HCT116 (cell line): ENCODE results near the gene ICAM2. TPM values are rescaled to one million over a fixed set of nuclear protein-coding genes. Genes with fewer than 3 reads are reported as not detected.

ENCODE experiments used
- ATAC-seq: fragments of 200-7000 bp; cut with Tn5 transposase; 2 replicates; pipeline ENCODE4 v1.9.1; 2020; ENCODE audit warnings: mild to moderate bottlenecking, moderate library complexity
- BruUV-seq: library from RNA; stranded (reverse); fragments of 400-500 nt; replicated peaks from 2 replicates; lab custom pipeline; 2021; lab: Mats Ljungman, UMichigan
- CTCF ChIA-PET: fragments of 300-600 bp; sonication (Branson Sonifier 250); formaldehyde crosslinking; loops from one replicate; lab custom pipeline; 2021; ENCODE audit warnings: antibody characterized with exemption; lab: Charles Lee
- POLR2A ChIA-PET: fragments of 300-600, 350-600 bp; sonication (Branson Sonifier 250); formaldehyde crosslinking; loops from one replicate; lab custom pipeline; 2021; ENCODE audit warnings: antibody characterized with exemption; lab: Charles Lee
- RAD21 ChIA-PET, 2 experiments: fragments of 300-600 bp; sonication (Branson Sonifier 250); formaldehyde crosslinking; loops; one replicate each; lab custom pipeline; 2023; ENCODE audit warnings: low total read pairs in 2 of 2; ENCODE audit not compliant: uncharacterized antibody in 2 of 2, unreplicated experiment in 2 of 2, low non-redundant PET in 1 of 2; lab: Charles Lee
- DNase-seq: peaks from one replicate; pipeline ENCODE4 v3.0.0-alpha.2; 2010; ENCODE audit warnings: low read depth, low spot score
- H2AFZ ChIP-seq: fragments of 200-600 bp; shearing (Covaris generic), sonication (generic); 2 replicates; pipeline ENCODE4 v1.6.1; 2017; ENCODE audit warnings: low read depth, mixed run types, mixed read lengths, antibody characterized with exemption, low read length; ENCODE audit not compliant: poor library complexity, severe bottlenecking
- H3K27ac ChIP-seq: 2 replicates; pipeline ENCODE4 v1.5.1; 2012; ENCODE audit warnings: low read depth, low read length
- H3K27me3 ChIP-seq: fragments of 200-600 bp; sonication (generic); 2 replicates; pipeline ENCODE4 v1.6.1; 2016; ENCODE audit warnings: mixed run types, low read length, mixed read lengths; ENCODE audit not compliant: insufficient read depth
- H3K36me3 ChIP-seq, 2 experiments: fragments of 200-500 bp in 1 of 2; fragments of 200-600 bp in 1 of 2; sonication (Bioruptor generic) in 1 of 2; sonication (generic) in 1 of 2; 2 replicates each; pipeline versions ENCODE4 v1.5.1 to v1.6.1; 2014 to 2016; ENCODE audit warnings: low read length in 2 of 2, inconsistent platforms in 1 of 2, mixed read lengths in 1 of 2, mixed run types in 1 of 2; ENCODE audit not compliant: insufficient read depth in 2 of 2, control insufficient read depth in 1 of 2
- H3K4me1 ChIP-seq, 2 experiments: fragments of 200-600 bp in 1 of 2; sonication (generic) in 1 of 2; 2 replicates each; pipeline versions ENCODE4 v1.5.1 to v1.6.1; 2012 to 2017; ENCODE audit warnings: low read length in 2 of 2, inconsistent platforms in 1 of 2, mild to moderate bottlenecking in 1 of 2, mixed read lengths in 1 of 2, mixed run types in 1 of 2, moderate library complexity in 1 of 2; ENCODE audit not compliant: insufficient read depth in 2 of 2, control insufficient read depth in 1 of 2
- H3K4me2 ChIP-seq: fragments of 200-600 bp; sonication (generic); 2 replicates; pipeline ENCODE4 v1.6.1; 2017; ENCODE audit warnings: mixed run types, low read length, mixed read lengths
- H3K4me3 ChIP-seq, 2 experiments: fragments of 200-600 bp in 1 of 2; sonication (generic) in 1 of 2; replicated peaks in 1 of 2; 2 replicates each; pipeline ENCODE4 v1.5.1; 2011 to 2016; ENCODE audit warnings: low read length in 2 of 2, control low read depth in 1 of 2, low read depth in 1 of 2, mild to moderate bottlenecking in 1 of 2, mixed read lengths in 1 of 2, mixed run types in 1 of 2
- H3K79me2 ChIP-seq: fragments of 200-600 bp; sonication (generic); 2 replicates; pipeline ENCODE4 v1.6.1; 2017; ENCODE audit warnings: mild to moderate bottlenecking, mixed run types, low read length, moderate library complexity, mixed read lengths; ENCODE audit not compliant: insufficient read depth
- H3K9ac ChIP-seq: fragments of 200-600 bp; sonication (generic); 2 replicates; pipeline ENCODE4 v1.6.1; 2016; ENCODE audit warnings: low read length, mixed read lengths
- H3K9me2 ChIP-seq: fragments of 200-600 bp; sonication (generic), shearing (Covaris generic); 2 replicates; pipeline ENCODE4 v1.6.1; 2017; ENCODE audit warnings: mixed run types, mild to moderate bottlenecking, moderate library complexity; ENCODE audit not compliant: insufficient read depth
- H3K9me3 ChIP-seq, 2 experiments: fragments of 200-500 bp in 1 of 2; fragments of 200-600 bp in 1 of 2; sonication (Bioruptor generic) in 1 of 2; sonication (generic) in 1 of 2; 2 replicates each; pipeline ENCODE4 v1.6.1; 2014 to 2017; ENCODE audit warnings: low read length in 2 of 2, mixed read lengths in 2 of 2, inconsistent platforms in 1 of 2, low read depth in 1 of 2, mild to moderate bottlenecking in 1 of 2, mixed run types in 1 of 2, moderate library complexity in 1 of 2; ENCODE audit not compliant: control insufficient read depth in 1 of 2, insufficient read depth in 1 of 2
- H4K20me1 ChIP-seq: fragments of 200-600 bp; sonication (generic), shearing (Covaris generic); 2 replicates; pipeline ENCODE4 v1.6.1; 2017; ENCODE audit warnings: mixed run types, mild to moderate bottlenecking, moderate library complexity; ENCODE audit not compliant: insufficient read depth
- CEBPB ChIP-seq: IDR thresholded peaks from 2 replicates; pipeline ENCODE4 v1.6.1; 2012; ENCODE audit warnings: low read depth
- FOSL1 ChIP-seq: IDR thresholded peaks from 2 replicates; pipeline ENCODE4 v1.6.1; 2012; ENCODE audit warnings: low read depth
- JUND ChIP-seq: IDR thresholded peaks from 2 replicates; pipeline ENCODE4 v1.6.1; 2012
- SIN3A ChIP-seq: IDR thresholded peaks from 2 replicates; pipeline ENCODE4 v1.6.1; 2012; ENCODE audit warnings: low read depth
- YY1 ChIP-seq: IDR thresholded peaks from 2 replicates; pipeline ENCODE4 v1.6.1; 2011; ENCODE audit warnings: low read length, low read depth, moderate library complexity, mild to moderate bottlenecking; ENCODE audit not compliant: insufficient replicate concordance; ENCODE audit errors: extremely low read depth
- ZFX ChIP-seq: fragments of 450-650 bp; IDR thresholded peaks from 2 replicates; pipeline ENCODE4 v1.6.1; 2017
- intact Hi-C: fragments of 100-400 bp; cut with micrococcal nuclease; formaldehyde crosslinking; loops from 2 replicates; pipeline ENCODE4 v1.10.0; 2022
- total RNA-seq: library from RNA; stranded (reverse); gene quantifications from one replicate; pipeline ENCODE4 v1.2.1, GENCODE V29; 2021; ENCODE audit not compliant: unreplicated experiment
- TF ChIP-seq, protein P1 (sequence below): IDR thresholded peaks from 2 replicates; pipeline ENCODE4 v1.6.1; 2011; ENCODE audit warnings: mild to moderate bottlenecking, low read length, moderate library complexity; ENCODE audit not compliant: insufficient replicate concordance; ENCODE audit errors: extremely low read depth
- TF ChIP-seq, protein P2 (sequence below): IDR thresholded peaks from 2 replicates; pipeline ENCODE4 v1.6.1; 2012
- TF ChIP-seq, protein P3 (sequence below), 3 experiments: fragments of 200-600 bp in 1 of 3; sonication (generic) in 1 of 3; IDR thresholded peaks in 2 of 3; conservative IDR thresholded peaks in 1 of 3; 2 replicates each; pipeline ENCODE4 v1.5.1; 2012 to 2017; ENCODE audit warnings: low read depth in 2 of 3, low read length in 2 of 3, antibody characterized with exemption in 1 of 3, borderline replicate concordance in 1 of 3, control low read depth in 1 of 3, mild to moderate bottlenecking in 1 of 3, mixed read lengths in 1 of 3, mixed run types in 1 of 3, moderate library complexity in 1 of 3; ENCODE audit not compliant: insufficient read depth in 1 of 3
- TF ChIP-seq, protein P4 (sequence below): IDR thresholded peaks from 2 replicates; pipeline ENCODE4 v1.6.1; 2012

Gene ICAM2
- total RNA-seq, 1 experiment from 2014 or later: 0.61 TPM

DNA sequence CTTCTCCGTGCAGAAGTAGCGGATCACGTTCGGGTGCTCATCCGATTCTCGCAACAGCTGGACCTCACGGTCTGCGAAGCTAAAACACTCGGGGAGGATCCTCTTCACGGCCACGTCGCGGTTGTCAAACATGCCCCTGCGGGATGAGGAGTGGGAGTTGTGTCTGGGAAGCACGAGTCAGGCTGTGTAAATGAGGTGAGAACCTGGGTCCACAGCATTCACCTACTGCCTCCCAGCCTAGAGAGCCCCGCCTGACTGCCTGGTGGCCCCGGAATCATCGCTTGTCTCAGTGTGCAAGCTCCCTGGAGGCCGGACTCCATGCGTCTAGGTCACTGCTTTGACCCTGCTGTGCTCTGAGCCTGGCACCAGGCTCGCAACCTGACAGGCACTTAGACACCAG, 33.9 kb upstream of the ICAM2 start (continued):
- TF ChIP-seq, protein P1, sequence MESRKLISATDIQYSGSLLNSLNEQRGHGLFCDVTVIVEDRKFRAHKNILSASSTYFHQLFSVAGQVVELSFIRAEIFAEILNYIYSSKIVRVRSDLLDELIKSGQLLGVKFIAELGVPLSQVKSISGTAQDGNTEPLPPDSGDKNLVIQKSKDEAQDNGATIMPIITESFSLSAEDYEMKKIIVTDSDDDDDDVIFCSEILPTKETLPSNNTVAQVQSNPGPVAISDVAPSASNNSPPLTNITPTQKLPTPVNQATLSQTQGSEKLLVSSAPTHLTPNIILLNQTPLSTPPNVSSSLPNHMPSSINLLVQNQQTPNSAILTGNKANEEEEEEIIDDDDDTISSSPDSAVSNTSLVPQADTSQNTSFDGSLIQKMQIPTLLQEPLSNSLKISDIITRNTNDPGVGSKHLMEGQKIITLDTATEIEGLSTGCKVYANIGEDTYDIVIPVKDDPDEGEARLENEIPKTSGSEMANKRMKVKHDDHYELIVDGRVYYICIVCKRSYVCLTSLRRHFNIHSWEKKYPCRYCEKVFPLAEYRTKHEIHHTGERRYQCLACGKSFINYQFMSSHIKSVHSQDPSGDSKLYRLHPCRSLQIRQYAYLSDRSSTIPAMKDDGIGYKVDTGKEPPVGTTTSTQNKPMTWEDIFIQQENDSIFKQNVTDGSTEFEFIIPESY: no peak
- no peak for TF ChIP-seq ZFX

DNA sequence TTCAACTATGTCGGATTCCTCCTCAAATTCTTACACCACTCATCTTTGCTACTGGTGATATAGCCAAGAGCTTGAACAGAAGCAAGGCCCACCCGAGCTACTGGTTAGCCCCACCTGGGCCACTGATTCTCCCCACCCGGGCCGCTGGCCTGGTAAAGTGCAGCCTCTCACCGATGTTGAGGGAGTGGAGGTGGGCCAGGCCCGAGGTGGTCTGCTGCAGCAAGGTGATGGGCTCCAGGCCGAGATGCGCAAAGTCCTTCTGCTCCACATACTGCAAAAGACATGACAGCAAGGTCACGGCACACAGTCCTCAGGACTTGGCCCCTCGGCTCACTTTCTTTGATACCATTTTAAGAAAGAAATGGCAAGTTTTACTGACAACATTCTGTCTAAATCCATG, 32.7 kb upstream of the ICAM2 start:
- no peaks in the 10 kb centered on the region for H3K79me2 ChIP-seq
- POLR2A ChIA-PET: no interaction called here
- H3K4me3 ChIP-seq: no peak overlapping the region
- no peak overlapping the region for H3K27ac ChIP-seq
- RAD21 ChIA-PET: no interaction called here
- no peak overlapping the region for H3K4me2 ChIP-seq
- H3K36me3 ChIP-seq: no peaks in the 10 kb centered on the region
- no peaks in the 10 kb centered on the region for H3K27me3 ChIP-seq
- no peak overlapping the region for H2AFZ ChIP-seq
- intact Hi-C loops: no loop called here
- CTCF ChIA-PET: interaction anchor here (1.1 to 1.2 kb wide), 2 partner anchors 80 to 134 kb away, joined by 3 to 7 read pairs; no protein-coding TSS in a partner anchor
- no peaks in the 10 kb centered on the region for H3K9me3 ChIP-seq
- no peak for DNase-seq
- no peaks in the 10 kb centered on the region for H3K9me2 ChIP-seq
- H4K20me1 ChIP-seq: no peaks in the 10 kb centered on the region
- H3K4me1 ChIP-seq: peaks cover 0 to 7% of the 10 kb centered on the region in 2 experiments; a peak in 1 of 4 replicates
- TF ChIP-seq JUND: no peak
- TF ChIP-seq, protein P1: no peak
- TF ChIP-seq, protein P2, sequence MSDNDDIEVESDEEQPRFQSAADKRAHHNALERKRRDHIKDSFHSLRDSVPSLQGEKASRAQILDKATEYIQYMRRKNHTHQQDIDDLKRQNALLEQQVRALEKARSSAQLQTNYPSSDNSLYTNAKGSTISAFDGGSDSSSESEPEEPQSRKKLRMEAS: no peak
- no peak for TF ChIP-seq YY1
- TF ChIP-seq, protein P3, sequence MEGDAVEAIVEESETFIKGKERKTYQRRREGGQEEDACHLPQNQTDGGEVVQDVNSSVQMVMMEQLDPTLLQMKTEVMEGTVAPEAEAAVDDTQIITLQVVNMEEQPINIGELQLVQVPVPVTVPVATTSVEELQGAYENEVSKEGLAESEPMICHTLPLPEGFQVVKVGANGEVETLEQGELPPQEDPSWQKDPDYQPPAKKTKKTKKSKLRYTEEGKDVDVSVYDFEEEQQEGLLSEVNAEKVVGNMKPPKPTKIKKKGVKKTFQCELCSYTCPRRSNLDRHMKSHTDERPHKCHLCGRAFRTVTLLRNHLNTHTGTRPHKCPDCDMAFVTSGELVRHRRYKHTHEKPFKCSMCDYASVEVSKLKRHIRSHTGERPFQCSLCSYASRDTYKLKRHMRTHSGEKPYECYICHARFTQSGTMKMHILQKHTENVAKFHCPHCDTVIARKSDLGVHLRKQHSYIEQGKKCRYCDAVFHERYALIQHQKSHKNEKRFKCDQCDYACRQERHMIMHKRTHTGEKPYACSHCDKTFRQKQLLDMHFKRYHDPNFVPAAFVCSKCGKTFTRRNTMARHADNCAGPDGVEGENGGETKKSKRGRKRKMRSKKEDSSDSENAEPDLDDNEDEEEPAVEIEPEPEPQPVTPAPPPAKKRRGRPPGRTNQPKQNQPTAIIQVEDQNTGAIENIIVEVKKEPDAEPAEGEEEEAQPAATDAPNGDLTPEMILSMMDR (IDR thresholded peaks at IDR 0.05 in 2 of 3, conservative IDR thresholded peaks at IDR 0.05 in 1 of 3; ENCODE audit: borderline replicate concordance in 1 of 3, insufficient read depth in 1 of 3, low read depth in 2 of 3, low read length in 2 of 3): no peak
- TF ChIP-seq, protein P4, sequence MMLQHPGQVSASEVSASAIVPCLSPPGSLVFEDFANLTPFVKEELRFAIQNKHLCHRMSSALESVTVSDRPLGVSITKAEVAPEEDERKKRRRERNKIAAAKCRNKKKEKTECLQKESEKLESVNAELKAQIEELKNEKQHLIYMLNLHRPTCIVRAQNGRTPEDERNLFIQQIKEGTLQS: no peak
- TF ChIP-seq SIN3A: no peak
- TF ChIP-seq CEBPB: no peak
- no peak for TF ChIP-seq FOSL1
- TF ChIP-seq ZFX: no peak
- H3K9ac ChIP-seq: no peak overlapping the region
- no TSS peak for BruUV-seq
- ATAC-seq: no peak
